Vagina (tissue), 2 donors: Measurements from ENCODE around the gene CHD1L.
"Not testable (repeated sequence)": the region's sequence is repeated elsewhere in the genome, so short reads cannot be mapped to it uniquely, and the experiment has no call there.

Source experiments
- POLR2A ChIP-seq, 2 donors: fragments of 450-650 bp; IDR thresholded peaks; one replicate each; pipeline ENCODE4 v1.6.1; 2017; ENCODE audit warnings: antibody characterized with exemption in 2 of 2, mild to moderate bottlenecking in 2 of 2, moderate library complexity in 2 of 2
- POLR2AphosphoS5 ChIP-seq, 2 donors: sonication (generic); formaldehyde crosslinking; IDR thresholded peaks; one replicate each; pipeline ENCODE4 v1.9.0; 2017; ENCODE audit warnings: antibody characterized with exemption in 2 of 2, mild to moderate bottlenecking in 2 of 2, low read depth in 1 of 2; ENCODE audit not compliant: insufficient read depth in 1 of 2
- TF ChIP-seq, protein P1 (sequence below), 3 experiments: fragments of 450-650 bp in 2 of 3; fragments of 200-600 bp in 1 of 3; sonication (generic) in 1 of 3; IDR thresholded peaks; one replicate each; pipeline ENCODE4 v1.5.1; 2017 to 2019; ENCODE audit warnings: antibody characterized with exemption in 3 of 3, mild to moderate bottlenecking in 2 of 3, moderate library complexity in 2 of 3

DNA sequence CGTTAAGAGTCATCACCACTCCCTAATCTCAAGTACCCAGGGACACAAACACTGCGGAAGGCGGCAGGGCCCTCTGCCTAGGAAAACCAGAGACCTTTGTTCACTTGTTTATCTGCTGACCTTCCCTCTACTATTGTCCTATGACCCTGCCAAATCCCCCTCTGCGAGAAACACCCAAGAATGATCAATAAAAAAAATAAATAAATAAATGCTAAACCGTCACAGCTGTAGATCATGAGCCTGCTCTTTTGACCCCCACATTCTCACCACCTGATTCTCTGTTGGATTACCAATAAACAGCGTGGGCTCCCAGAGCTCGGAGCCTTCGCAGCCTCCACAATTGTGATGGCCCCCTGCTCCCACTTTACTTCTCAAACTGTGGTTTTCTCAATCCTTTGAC, 8.6 kb upstream of the CHD1L start:
- TF ChIP-seq, protein P1, sequence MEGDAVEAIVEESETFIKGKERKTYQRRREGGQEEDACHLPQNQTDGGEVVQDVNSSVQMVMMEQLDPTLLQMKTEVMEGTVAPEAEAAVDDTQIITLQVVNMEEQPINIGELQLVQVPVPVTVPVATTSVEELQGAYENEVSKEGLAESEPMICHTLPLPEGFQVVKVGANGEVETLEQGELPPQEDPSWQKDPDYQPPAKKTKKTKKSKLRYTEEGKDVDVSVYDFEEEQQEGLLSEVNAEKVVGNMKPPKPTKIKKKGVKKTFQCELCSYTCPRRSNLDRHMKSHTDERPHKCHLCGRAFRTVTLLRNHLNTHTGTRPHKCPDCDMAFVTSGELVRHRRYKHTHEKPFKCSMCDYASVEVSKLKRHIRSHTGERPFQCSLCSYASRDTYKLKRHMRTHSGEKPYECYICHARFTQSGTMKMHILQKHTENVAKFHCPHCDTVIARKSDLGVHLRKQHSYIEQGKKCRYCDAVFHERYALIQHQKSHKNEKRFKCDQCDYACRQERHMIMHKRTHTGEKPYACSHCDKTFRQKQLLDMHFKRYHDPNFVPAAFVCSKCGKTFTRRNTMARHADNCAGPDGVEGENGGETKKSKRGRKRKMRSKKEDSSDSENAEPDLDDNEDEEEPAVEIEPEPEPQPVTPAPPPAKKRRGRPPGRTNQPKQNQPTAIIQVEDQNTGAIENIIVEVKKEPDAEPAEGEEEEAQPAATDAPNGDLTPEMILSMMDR (IDR thresholded peaks at IDR 0.05): not testable (repeated sequence)
- not testable (repeated sequence) for TF ChIP-seq POLR2A (IDR thresholded peaks at IDR 0.05); POLR2AphosphoS5 (IDR thresholded peaks at IDR 0.05; ENCODE audit: insufficient read depth in 1 of 2, low read depth in 1 of 2)
